Measurements from ENCODE around the gene CHCHD3.

GRCh38 chr7:132846086-132846485, 235.8 kb downstream of the CHCHD3 start:
- TF ChIP-seq CTCF (conservative IDR thresholded peaks at IDR 0.05; ENCODE audit: low read depth, low read length) (no peak), EZH2phosphoT487 (IDR thresholded peaks at IDR 0.05; ENCODE audit: borderline replicate concordance, low read length) (no peak)
